Stromal cell of bone marrow (primary cell): Measurements from ENCODE around the gene PISD.
A peak's percentile ranks its signal among the peaks of the same experiment; 100 is the strongest.
"Not testable (repeated sequence)": the region's sequence is repeated elsewhere in the genome, so short reads cannot be mapped to it uniquely, and the experiment has no call there.

Experiments used
- DNase-seq: peaks from one replicate; pipeline ENCODE4 v3.0.0-alpha.2; 2012; ENCODE audit warnings: low read depth

PISD gene

GRCh38 chr22:31607696-31608095 lies 54.3 kb downstream of the PISD start:
- no peak for DNase-seq

DNA sequence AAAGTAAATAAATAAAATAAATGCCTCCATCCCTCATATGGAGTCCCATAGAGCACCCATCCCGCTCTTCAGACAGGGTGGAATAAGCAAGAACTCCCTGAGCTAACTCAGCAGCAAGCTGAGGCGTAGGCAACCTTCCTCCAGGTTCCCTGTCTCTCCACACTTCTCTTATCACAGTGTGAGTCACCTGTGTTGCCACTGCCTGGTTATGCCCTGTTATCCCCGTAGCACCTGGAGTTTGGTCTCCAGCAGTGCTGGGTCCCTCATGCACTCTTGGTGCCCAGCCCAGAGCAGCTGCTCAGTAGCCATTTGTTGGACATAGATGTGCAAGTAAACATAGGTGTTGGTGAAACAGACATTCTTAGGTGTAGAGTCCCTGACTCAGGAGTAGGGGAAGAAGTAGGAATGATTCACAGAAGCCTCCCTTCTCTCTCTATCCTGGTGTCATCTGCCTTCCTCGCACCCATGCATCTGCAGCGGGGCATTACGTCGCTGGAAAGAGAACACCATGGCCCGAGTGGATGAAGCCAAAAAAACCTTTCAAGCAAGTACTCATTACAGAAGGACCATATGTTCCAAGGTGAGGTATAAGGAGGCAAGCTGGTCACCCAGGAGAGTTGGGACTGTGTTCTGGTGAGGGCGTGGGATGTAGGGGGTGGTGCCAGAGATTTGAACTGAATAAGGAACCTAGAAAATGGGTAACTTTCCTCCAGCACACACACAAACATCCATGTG lies 56.0 kb downstream of the PISD start:
- DNase-seq: no peak

- DNase-seq: no peak
These were observed 57.0 kb downstream of the PISD start for GRCh38 chr22:31604746-31605705.

- DNase-seq: no peak
These were observed 57.8 kb downstream of the PISD start for GRCh38 chr22:31604137-31604705.

- DNase-seq: no peak
These were observed 58.4 kb downstream of the PISD start for GRCh38 chr22:31603574-31603973.

DNA sequence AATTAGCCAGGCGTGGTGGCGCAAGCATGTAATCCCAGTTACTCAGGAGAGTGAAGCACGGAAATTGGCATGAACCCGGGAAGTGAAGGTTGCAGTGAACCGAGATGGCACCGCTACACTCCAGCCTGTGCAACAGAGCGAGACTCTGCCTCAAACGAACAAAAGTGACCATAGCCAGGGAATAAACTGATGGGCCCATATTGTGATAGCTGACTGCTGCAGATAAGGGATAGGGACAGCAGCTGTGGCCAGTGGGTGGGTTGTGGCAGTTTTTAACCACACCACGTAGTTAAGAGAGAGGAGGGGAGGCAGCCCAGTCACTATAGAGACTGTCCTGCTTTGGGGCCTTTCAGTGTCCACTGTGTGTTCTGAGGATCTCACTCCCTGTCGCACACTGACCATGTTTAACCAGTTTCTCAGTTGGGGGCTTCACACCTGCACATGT lies 58.9 kb downstream of the PISD start:
- DNase-seq: no peak

- DNase-seq: peak; percentile 61
These were observed 59.6 kb downstream of the PISD start for GRCh38 chr22:31602259-31602952.

DNA sequence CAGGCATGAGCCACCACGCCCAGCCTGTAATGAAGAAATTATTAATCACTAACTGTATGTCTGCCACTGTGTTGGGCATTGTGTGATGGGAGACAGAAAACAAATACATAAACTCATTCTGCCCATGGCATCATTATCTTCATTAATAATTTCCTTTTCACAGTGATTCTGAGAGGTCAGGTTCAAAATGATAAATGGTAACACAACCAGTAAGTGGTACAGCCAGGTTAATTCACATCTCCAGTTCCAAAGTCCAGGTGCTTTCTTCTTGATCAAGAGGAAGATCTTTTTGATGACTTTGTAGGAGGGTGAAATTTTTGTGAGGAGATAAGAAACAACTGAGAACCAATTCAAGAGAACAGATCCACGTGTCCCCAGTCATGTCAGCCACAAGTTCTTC lies 66.7 kb downstream of the PISD start:
- no peak for DNase-seq

DNA sequence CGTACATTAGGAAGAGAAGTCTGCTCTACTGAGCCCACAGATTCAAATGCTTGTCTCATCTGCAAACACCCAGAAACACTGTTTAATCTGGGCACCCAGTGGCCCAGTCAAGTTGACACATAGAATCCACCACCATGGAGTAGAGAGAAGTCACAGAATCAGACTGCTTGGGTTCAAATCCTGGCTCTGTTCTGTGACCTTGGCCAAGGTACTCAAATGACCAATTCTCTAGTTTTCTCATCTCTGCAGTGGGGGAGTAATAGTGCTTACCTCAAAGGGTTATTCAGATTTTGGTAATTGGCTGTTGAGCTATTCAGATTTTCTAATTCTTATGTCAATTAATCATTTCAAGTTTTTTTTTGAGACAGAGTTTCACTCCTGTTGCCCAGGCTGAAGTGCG lies 71.9 kb downstream of the PISD start:
- DNase-seq: not testable (repeated sequence)

DNA sequence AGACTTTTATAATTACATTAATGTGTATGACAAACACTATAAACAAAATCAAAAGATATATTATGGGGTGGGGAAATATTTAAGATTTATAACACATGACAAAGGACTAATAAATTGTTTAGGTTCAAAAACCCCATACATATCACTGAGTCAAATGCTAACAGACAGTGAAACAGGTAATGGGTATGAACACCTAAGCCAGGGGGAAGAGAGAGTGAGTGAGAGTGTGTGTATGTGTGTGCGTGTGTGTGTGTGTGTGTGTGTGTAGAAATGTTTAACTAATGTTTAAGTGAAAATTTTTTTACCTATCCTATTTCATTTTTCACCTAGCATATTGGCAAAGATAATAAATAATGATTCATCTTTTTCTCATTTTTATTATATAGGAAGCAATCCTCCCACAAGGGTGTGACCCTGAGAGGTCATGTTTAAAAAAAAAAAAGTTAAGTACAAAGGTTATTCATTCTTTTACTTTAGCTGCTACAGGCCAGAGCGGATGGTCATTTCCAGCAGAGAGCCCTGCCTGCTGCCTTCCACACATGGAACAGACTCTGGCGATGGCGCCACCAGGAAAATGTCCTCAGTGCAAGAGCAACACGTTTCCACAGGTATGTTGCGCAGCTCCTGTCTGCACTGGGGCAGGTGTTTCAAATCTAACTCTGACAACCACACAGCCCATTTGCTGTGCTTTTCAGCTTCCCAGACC lies 72.9 kb downstream of the PISD start:
- no peak for DNase-seq

DNA sequence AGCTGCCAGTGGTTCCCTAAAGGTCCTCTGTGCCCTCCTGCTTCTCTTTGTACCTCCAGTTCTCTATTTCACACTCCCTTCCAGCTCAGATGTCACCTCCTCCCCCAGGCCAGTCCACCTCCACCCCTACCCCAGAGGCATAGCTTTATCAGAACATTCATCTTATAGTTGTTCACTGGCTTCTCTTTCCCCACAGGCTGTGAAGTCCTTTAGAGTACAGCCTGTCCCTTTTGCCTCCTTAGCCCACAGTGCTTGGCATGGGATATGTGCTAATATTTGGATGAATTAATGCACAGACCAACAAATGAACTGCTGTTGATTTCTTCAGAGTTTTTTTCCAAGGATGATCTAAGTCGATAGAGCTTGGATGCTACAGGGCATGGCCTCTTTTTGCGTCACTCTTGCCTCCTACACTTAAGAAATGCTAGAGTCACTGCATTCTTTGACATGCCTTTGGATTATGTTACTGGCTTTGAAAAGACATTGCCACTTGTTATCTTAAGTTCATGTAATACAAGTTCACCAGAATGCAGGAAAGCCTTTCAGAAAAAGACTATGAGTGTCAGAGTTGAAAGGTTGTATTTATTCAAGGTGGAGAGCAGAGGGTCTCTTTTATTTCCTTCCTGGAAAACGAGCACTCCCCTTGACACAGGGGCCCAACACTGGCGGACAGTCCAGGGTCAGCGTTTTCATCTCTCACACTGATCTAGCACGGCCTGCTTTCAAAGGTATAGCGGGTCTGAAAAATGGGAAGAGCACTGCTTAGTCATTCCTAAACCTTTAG lies 75.7 kb downstream of the PISD start:
- no peak for DNase-seq

GRCh38 chr22:31585161-31585859 lies 76.7 kb downstream of the PISD start:
- DNase-seq: no peak

GRCh38 chr22:31584804-31585160 lies 77.2 kb downstream of the PISD start:
- no peak for DNase-seq

- DNase-seq: no peak
These were observed 78.0 kb downstream of the PISD start for GRCh38 chr22:31583861-31584485.

- DNase-seq: no peak
These were observed 82.2 kb downstream of the PISD start for GRCh38 chr22:31579835-31580242.

DNA sequence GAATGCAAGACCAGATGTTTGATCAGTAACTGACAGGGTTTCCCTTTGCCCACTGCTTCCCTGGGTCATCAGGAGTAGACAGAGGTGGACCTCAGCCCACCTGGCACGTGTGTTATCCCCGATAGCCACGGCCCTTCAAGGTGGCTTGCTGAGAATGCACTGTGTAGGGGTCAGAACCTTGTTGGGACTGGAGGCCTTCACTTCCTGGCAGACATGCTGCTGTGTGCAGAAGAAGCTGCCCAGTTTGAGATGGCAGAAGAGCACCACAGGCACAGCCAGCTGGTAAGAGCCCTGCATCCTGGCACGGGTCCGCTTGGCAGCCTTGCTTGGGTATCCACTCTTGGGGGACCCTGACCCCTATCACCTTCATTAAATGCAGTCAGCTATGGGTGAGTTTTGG lies 83.8 kb downstream of the PISD start:
- no peak for DNase-seq

GRCh38 chr22:31577711-31578110 lies 84.3 kb downstream of the PISD start:
- DNase-seq: no peak

DNA sequence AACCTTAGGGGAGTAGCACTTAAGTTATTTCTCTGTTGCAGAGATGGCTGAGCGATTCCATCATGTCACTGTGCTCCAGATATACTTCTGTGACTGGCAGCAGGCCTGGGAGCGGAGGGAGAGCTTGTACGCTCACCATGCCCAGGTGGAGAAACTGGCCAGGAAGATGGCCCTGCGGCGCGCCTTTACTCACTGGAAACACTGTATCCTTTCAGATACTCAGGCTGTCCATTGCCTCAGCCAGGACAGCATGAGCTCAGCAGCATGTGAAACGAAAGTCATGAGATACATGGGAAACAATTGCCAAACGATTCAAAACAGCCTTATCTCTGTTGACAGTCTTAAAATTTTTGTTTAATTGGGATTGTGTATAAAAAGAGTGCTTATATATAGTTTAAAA lies 86.8 kb downstream of the PISD start:
- no peak for DNase-seq

- no peak for DNase-seq
These were observed 87.9 kb downstream of the PISD start for GRCh38 chr22:31574055-31574670.
